Skeletal muscle tissue (tissue), 4 donors: ENCODE measurements around the gene PHACTR1. TPM values are rescaled to one million over a fixed set of nuclear protein-coding genes. Genes with fewer than 3 reads are reported as not detected.

Experiments
- H3K27ac ChIP-seq: one replicate; pipeline ENCODE4 v1.7.0; 2013; ENCODE audit warnings: mild to moderate bottlenecking, low read depth, low read length, inconsistent platforms
- H3K27me3 ChIP-seq, 3 donors: one replicate each; pipeline ENCODE4 v1.7.0; 2013; ENCODE audit warnings: low read length in 3 of 3; ENCODE audit not compliant: control insufficient read depth in 3 of 3, insufficient read depth in 3 of 3
- H3K36me3 ChIP-seq, 3 donors: one replicate each; pipeline ENCODE4 v1.7.0; 2013; ENCODE audit warnings: low read length in 3 of 3; ENCODE audit not compliant: control insufficient read depth in 3 of 3, insufficient read depth in 3 of 3
- H3K4me1 ChIP-seq, 3 donors: one replicate each; pipeline ENCODE4 v1.7.0; 2013; ENCODE audit warnings: low read length in 3 of 3, mild to moderate bottlenecking in 3 of 3; ENCODE audit not compliant: control insufficient read depth in 3 of 3, insufficient read depth in 3 of 3
- H3K4me3 ChIP-seq, 3 donors: one replicate each; pipeline ENCODE4 v1.7.0; 2013; ENCODE audit warnings: low read length in 3 of 3
- H3K9ac ChIP-seq, 3 donors: one replicate each; pipeline ENCODE4 v1.7.0; 2013; ENCODE audit warnings: low read length in 3 of 3, mild to moderate bottlenecking in 3 of 3, moderate library complexity in 2 of 3, low read depth in 1 of 3
- H3K9me3 ChIP-seq, 3 donors: one replicate each; pipeline ENCODE4 v1.7.0; 2013; ENCODE audit warnings: low read length in 3 of 3; ENCODE audit not compliant: control insufficient read depth in 3 of 3
- total RNA-seq: library from RNA; depleted of rRNA; stranded (reverse); fragments of >200 nt; gene quantifications from one replicate; pipeline ENCODE4 v1.2.3, GENCODE V29; 2014
- donor health status: Osteomylitis.

The PHACTR1 gene
- total RNA-seq, 1 donor from 2014 or later, result 5.7 TPM

DNA sequence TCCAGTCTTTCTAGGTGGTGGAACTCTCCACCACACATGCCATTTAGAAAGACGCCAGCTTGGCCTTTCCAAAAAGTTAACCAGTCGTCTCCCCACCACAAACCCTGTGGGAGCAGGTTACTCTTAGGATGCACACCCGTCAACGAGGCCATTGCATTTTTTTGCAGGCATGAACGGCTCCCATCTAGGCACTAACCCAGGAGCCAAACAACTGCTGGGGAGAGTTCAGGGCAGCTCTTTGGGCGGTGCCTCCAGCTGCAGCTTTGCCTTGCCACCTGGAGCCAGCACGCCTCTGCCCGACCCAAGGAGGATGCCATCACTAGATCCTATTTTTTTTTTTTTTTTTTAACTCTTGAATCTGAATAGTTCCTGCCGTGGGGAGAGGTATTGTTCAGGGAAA, 571.9 kb downstream of the PHACTR1 start:
- Histone ChIP-seq H3K4me3 (no peak overlapping the region), H3K27me3 (no peaks in the 10 kb centered on the region), H3K4me1 (no peaks in the 10 kb centered on the region), H3K9ac (no peak overlapping the region), H3K36me3 (peaks cover 20 to 26% (median 24%) of the 10 kb centered on the region in 3 donors), H3K9me3 (peaks cover 2 to 15% (median 7%) of the 10 kb centered on the region in 3 donors), H3K27ac (no peak overlapping the region)

GRCh38 chr6:13288969-13289391, 572.4 kb downstream of the PHACTR1 start:
- Histone ChIP-seq H3K36me3 (peaks cover 23 to 29% (median 28%) of the 10 kb centered on the region in 3 donors), H3K27me3 (no peaks in the 10 kb centered on the region), H3K4me1 (no peaks in the 10 kb centered on the region), H3K4me3 (no peak overlapping the region), H3K9me3 (peaks cover 2 to 15% (median 7%) of the 10 kb centered on the region in 3 donors), H3K9ac (no peak overlapping the region), H3K27ac (no peak overlapping the region)

DNA sequence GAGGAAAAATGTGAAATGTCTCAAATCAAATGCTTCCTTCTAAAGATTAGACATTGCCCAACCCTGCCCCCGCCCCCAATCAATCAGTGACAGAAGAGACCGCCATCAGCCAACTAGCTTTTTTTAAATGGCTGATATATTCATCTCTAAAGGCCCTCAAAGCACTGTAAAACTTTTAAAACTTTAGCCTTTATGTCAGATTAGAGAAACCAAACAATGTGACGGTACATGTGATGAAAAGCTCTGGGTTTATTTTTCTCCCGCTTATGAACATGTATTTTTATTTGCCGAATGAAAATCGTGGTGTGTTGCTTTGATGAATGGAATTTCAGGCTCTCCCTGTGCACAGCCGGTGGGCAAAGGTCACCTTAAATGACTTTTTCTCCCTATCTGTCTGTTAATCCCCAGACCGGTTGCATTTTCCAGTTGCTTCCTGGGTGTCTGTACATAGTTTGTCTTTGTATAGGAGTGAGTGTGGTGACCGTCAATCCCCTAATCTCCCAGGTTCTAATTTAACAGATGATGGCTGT, 573.3 kb downstream of the PHACTR1 start:
- peaks cover 2 to 15% (median 7%) of the 10 kb centered on the region in 3 donors for H3K9me3 ChIP-seq
- H3K9ac ChIP-seq, result no peak overlapping the region
- H3K4me1 ChIP-seq, result no peaks in the 10 kb centered on the region
- no peaks in the 10 kb centered on the region for H3K27me3 ChIP-seq
- H3K27ac ChIP-seq, result no peak overlapping the region
- H3K4me3 ChIP-seq, result no peak overlapping the region
- H3K36me3 ChIP-seq, result peaks cover 31 to 38% (median 36%) of the 10 kb centered on the region in 3 donors

GRCh38 chr6:13290335-13290734, 573.8 kb downstream of the PHACTR1 start:
- H3K36me3 ChIP-seq, result peaks cover 32 to 42% (median 40%) of the 10 kb centered on the region in 3 donors
- no peak overlapping the region for H3K9ac ChIP-seq

GRCh38 chr6:13292774-13293173, 576.2 kb downstream of the PHACTR1 start:
- Histone ChIP-seq H3K9me3 (peaks cover 1 to 8% (median 2%) of the 10 kb centered on the region in 3 donors), H3K27me3 (no peaks in the 10 kb centered on the region), H3K36me3 (peaks cover 28 to 40% (median 35%) of the 10 kb centered on the region in 3 donors), H3K4me1 (no peaks in the 10 kb centered on the region), H3K4me3 (no peak overlapping the region), H3K27ac (no peak overlapping the region), H3K9ac (no peak overlapping the region)

More at GRCh38 chr6:13290335-13290734, 573.8 kb downstream of the PHACTR1 start:
- H3K4me1 ChIP-seq, result no peaks in the 10 kb centered on the region
- no peak overlapping the region for H3K27ac ChIP-seq
- H3K27me3 ChIP-seq, result no peaks in the 10 kb centered on the region
- H3K9me3 ChIP-seq, result peaks cover 2 to 15% (median 7%) of the 10 kb centered on the region in 3 donors
- H3K4me3 ChIP-seq, result no peak overlapping the region

GRCh38 chr6:13294499-13295069, 578.0 kb downstream of the PHACTR1 start:
- Histone ChIP-seq H3K4me1 (no peaks in the 10 kb centered on the region), H3K27me3 (no peaks in the 10 kb centered on the region), H3K4me3 (no peak overlapping the region), H3K9me3 (no peaks in the 10 kb centered on the region), H3K9ac (no peak overlapping the region), H3K27ac (no peak overlapping the region), H3K36me3 (peaks cover 26 to 43% (median 37%) of the 10 kb centered on the region in 3 donors)

- H3K4me1 ChIP-seq, result no peaks in the 10 kb centered on the region
- no peak overlapping the region for H3K9ac ChIP-seq
- H3K4me3 ChIP-seq, result no peak overlapping the region
- no peaks in the 10 kb centered on the region for H3K27me3 ChIP-seq
- no peaks in the 10 kb centered on the region for H3K9me3 ChIP-seq
- H3K36me3 ChIP-seq, result peaks cover 26 to 48% (median 40%) of the 10 kb centered on the region in 3 donors
- no peak overlapping the region for H3K27ac ChIP-seq
Observed at GRCh38 chr6:13295576-13295975, 579.0 kb downstream of the PHACTR1 start.

GRCh38 chr6:13296536-13296997, 580.0 kb downstream of the PHACTR1 start:
- Histone ChIP-seq H3K36me3 (peaks cover 22 to 45% (median 38%) of the 10 kb centered on the region in 3 donors), H3K9ac (no peak overlapping the region), H3K9me3 (no peaks in the 10 kb centered on the region), H3K4me3 (no peak overlapping the region), H3K27me3 (no peaks in the 10 kb centered on the region), H3K27ac (no peak overlapping the region), H3K4me1 (no peaks in the 10 kb centered on the region)

- no peaks in the 10 kb centered on the region for H3K9me3 ChIP-seq
- no peak overlapping the region for H3K27ac ChIP-seq
- H3K9ac ChIP-seq, result no peak overlapping the region
- H3K4me3 ChIP-seq, result no peak overlapping the region
- peaks cover 22 to 41% (median 35%) of the 10 kb centered on the region in 3 donors for H3K36me3 ChIP-seq
- H3K4me1 ChIP-seq, result peaks cover 2 to 4% (median 3%) of the 10 kb centered on the region in 3 donors
- H3K27me3 ChIP-seq, result no peaks in the 10 kb centered on the region
Observed at GRCh38 chr6:13297391-13297790, 580.8 kb downstream of the PHACTR1 start.

DNA sequence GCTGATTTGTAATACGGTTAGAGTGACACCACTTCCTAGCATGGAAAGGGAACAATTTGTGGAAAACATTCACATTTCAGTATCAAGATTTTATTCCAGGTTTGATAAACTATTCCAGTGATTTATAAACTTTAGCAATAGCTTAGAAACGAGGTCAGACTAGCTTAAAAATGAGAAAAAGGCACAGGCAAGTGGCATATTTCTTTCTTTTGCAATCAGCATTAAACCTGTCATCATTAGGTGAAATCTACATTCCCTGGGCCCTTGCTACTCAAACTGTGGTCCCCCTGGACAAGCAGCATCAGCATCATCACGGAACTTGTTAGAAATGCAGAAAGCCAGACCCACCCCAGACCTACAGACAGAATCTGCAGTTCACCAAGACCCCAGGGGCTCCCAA, 581.9 kb downstream of the PHACTR1 start:
- peaks cover 17 to 35% (median 28%) of the 10 kb centered on the region in 3 donors for H3K36me3 ChIP-seq
- no peak overlapping the region for H3K4me3 ChIP-seq
- no peak overlapping the region for H3K9ac ChIP-seq
- no peak overlapping the region for H3K27ac ChIP-seq
- H3K4me1 ChIP-seq, result peaks cover 12 to 14% (median 13%) of the 10 kb centered on the region in 3 donors
- H3K9me3 ChIP-seq, result no peaks in the 10 kb centered on the region
- no peaks in the 10 kb centered on the region for H3K27me3 ChIP-seq
